Kidney epithelial cell (primary cell): ENCODE measurements around the gene EIF4E3. TPM values are rescaled to one million over a fixed set of nuclear protein-coding genes. Genes with fewer than 3 reads are reported as not detected.

Experiments used
- DNase-seq: peaks from one replicate; pipeline ENCODE4 v3.0.0-alpha.2; 2010; ENCODE audit warnings: low read depth
- H3K27me3 ChIP-seq: 2 replicates; pipeline ENCODE4 v1.6.0; 2011; ENCODE audit warnings: low read length; ENCODE audit not compliant: control insufficient read depth, insufficient read depth
- H3K36me3 ChIP-seq: 2 replicates; pipeline ENCODE4 v1.5.1; 2011; ENCODE audit warnings: low read length; ENCODE audit not compliant: control insufficient read depth, insufficient read depth
- H3K4me3 ChIP-seq: 2 replicates; pipeline ENCODE4 v1.5.1; 2011; ENCODE audit warnings: low read depth, mild to moderate bottlenecking, control low read depth, low read length
- total RNA-seq: library from RNA; depleted of rRNA; stranded (reverse); fragments of >200 nt; gene quantifications from 2 replicates; pipeline ENCODE4 v1.2.3, GENCODE V29; 2015
- TF ChIP-seq, protein P1 (sequence below): IDR thresholded peaks from 2 replicates; pipeline ENCODE4 v1.5.1; 2011; ENCODE audit warnings: mild to moderate bottlenecking, moderate library complexity, low read length, control low read depth, inconsistent platforms; ENCODE audit not compliant: insufficient read depth, poor library complexity, severe bottlenecking

EIF4E3 gene
- total RNA-seq, 1 donor from 2014 or later, result 8.7 TPM

DNA sequence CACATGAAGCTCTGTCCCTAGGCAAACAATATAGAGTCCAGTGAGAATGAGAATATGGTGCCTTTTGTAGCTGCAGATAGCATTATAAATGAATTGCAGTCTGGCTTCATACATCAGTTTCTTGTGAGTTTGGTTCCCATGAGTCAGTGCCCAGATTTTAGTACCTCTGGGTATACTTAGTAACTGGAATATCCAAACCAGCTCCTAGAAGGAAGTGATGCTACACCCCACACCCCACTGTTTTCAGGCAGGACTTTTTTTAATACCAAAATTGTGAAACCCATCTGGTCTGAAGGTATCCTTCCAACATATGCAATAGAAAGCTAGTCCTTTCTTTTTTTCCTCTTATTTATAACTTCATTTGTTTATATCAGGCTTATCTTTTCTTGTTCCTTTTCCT lies 99.5 kb downstream of the EIF4E3 start:
- no peak for DNase-seq
- TF ChIP-seq, protein P1, sequence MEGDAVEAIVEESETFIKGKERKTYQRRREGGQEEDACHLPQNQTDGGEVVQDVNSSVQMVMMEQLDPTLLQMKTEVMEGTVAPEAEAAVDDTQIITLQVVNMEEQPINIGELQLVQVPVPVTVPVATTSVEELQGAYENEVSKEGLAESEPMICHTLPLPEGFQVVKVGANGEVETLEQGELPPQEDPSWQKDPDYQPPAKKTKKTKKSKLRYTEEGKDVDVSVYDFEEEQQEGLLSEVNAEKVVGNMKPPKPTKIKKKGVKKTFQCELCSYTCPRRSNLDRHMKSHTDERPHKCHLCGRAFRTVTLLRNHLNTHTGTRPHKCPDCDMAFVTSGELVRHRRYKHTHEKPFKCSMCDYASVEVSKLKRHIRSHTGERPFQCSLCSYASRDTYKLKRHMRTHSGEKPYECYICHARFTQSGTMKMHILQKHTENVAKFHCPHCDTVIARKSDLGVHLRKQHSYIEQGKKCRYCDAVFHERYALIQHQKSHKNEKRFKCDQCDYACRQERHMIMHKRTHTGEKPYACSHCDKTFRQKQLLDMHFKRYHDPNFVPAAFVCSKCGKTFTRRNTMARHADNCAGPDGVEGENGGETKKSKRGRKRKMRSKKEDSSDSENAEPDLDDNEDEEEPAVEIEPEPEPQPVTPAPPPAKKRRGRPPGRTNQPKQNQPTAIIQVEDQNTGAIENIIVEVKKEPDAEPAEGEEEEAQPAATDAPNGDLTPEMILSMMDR, result no peak
- Histone ChIP-seq H3K4me3 (no peak overlapping the region), H3K36me3 (no peaks in the 10 kb centered on the region), H3K27me3 (no peaks in the 10 kb centered on the region)

Other genes with a start within 250 kb of the EIF4E3 start
- gene FOXP1, start 141.7 kb downstream of the EIF4E3 start, total RNA-seq, result 71.3 and 75.0 TPM in 2 replicates
- gene GPR27, start 28.5 kb upstream of the EIF4E3 start, total RNA-seq, result 7.5 and 8.9 TPM in 2 replicates
- gene PROK2, start 59.7 kb upstream of the EIF4E3 start, total RNA-seq, result not detected in 2 replicates